Activated CD8-positive, alpha-beta T cell treated with anti-CD3 and anti-CD28 coated beads for 36 hours (primary cell): ENCODE data around the gene LRP1. TPM values are rescaled to one million over a fixed set of nuclear protein-coding genes. Genes with fewer than 3 reads are reported as not detected.

ENCODE experiments used
- ATAC-seq: fragments of 200-7000 bp; cut with Tn5 transposase; one replicate; pipeline ENCODE4 v1.10.0; 2021; ENCODE audit warnings: mild to moderate bottlenecking, moderate library complexity
- CTCF ChIA-PET: fragments of 350-600 bp; sonication (Branson Sonifier 250); formaldehyde crosslinking; loops from one replicate; lab custom pipeline; 2021; ENCODE audit warnings: antibody characterized with exemption; lab: Charles Lee
- POLR2A ChIA-PET: fragments of 350-600 bp; sonication (Branson Sonifier 250); formaldehyde crosslinking; loops from one replicate; lab custom pipeline; 2021; ENCODE audit warnings: antibody characterized with exemption; lab: Charles Lee
- DNase-seq: peaks from one replicate; pipeline ENCODE4 v3.0.0-alpha.2; 2020
- H3K27ac Mint-ChIP-seq: one replicate; pipeline ENCODE4 v1.8.0; 2021; ENCODE audit warnings: mild to moderate bottlenecking, mixed read lengths
- H3K27me3 Mint-ChIP-seq: one replicate; pipeline ENCODE4 v1.8.0; 2021; ENCODE audit warnings: mixed read lengths
- H3K36me3 Mint-ChIP-seq: one replicate; pipeline ENCODE4 v1.8.0; 2021; ENCODE audit warnings: low read depth, mixed read lengths
- H3K4me1 Mint-ChIP-seq: one replicate; pipeline ENCODE4 v1.8.0; 2021; ENCODE audit warnings: low read depth, mixed read lengths
- H3K4me3 Mint-ChIP-seq: one replicate; pipeline ENCODE4 v1.8.0; 2021; ENCODE audit warnings: mild to moderate bottlenecking, moderate library complexity, mixed read lengths
- H3K9me3 Mint-ChIP-seq: one replicate; pipeline ENCODE4 v1.8.0; 2021; ENCODE audit warnings: mixed read lengths
- intact Hi-C: fragments of 100-400 bp; cut with micrococcal nuclease; formaldehyde crosslinking; loops from one replicate; pipeline ENCODE4 v1.10.0; 2022
- total RNA-seq, 2 experiments: library from RNA; stranded (reverse); gene quantifications; one replicate each; pipeline ENCODE4 v1.2.3, GENCODE V29; 2021
- TF ChIP-seq, protein P1 (sequence below): fragments of 200-600 bp; IDR thresholded peaks from one replicate; pipeline ENCODE4 v1.8.0; 2022; ENCODE audit warnings: antibody characterized with exemption, mild to moderate bottlenecking

Gene LRP1
- total RNA-seq, 2 experiments from 2014 or later, result 1.5 to 1.9 TPM

DNA sequence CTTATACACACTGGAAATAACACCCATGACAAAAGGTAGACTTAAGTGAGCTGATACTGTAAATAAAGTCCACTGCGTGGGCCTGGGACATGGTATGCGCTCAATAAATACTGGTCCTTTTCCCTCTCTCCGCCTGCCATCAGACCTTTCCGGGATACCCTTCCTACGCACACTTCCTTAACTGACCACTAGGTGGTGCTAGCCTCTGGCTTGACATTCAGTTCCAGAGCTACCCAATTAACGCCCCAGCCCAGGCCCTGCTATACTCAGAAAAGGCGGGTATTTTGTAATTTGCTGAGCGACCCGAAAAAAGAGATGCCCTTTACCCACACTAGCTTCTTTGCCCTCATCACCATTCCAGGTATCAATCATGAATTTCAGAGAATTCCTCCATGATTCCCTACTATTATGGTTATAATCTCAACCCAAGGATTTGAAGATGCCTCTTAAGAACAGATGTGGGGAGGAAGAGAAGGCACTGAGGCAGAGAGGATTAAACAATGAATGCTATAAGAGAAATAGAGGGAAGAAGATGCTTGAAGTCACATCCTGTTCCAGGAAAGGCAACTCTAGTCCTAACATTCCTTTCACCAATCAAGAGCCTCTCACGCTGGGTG is 3.9 kb upstream of the LRP1 start:
- Mint-ChIP-seq H3K4me3 (no peak overlapping the region), H3K4me1 (peaks cover 5% of the 10 kb centered on the region), H3K27ac (no peak overlapping the region), H3K27me3 (no peaks in the 10 kb centered on the region), H3K36me3 (peaks cover 2% of the 10 kb centered on the region), H3K9me3 (peaks cover 7% of the 10 kb centered on the region)
- ATAC-seq (peak; percentile 75), DNase-seq (peak; percentile 89)
- CTCF ChIA-PET, result interaction anchor here (0.6 to 12.0 kb wide), 52 partner anchors 8 to 367 kb away, joined by 3 to 153 read pairs (median 4); partner anchors contain the start of genes NEMP1, SHMT2, STAC3 and STAT6
- POLR2A ChIA-PET, result interaction anchor here (0.8 to 1.5 kb wide), 6 partner anchors 12 to 59 kb away, joined by 3 to 5 read pairs (median 4); partner anchors contain the start of gene STAT6
- TF ChIP-seq, protein P1, sequence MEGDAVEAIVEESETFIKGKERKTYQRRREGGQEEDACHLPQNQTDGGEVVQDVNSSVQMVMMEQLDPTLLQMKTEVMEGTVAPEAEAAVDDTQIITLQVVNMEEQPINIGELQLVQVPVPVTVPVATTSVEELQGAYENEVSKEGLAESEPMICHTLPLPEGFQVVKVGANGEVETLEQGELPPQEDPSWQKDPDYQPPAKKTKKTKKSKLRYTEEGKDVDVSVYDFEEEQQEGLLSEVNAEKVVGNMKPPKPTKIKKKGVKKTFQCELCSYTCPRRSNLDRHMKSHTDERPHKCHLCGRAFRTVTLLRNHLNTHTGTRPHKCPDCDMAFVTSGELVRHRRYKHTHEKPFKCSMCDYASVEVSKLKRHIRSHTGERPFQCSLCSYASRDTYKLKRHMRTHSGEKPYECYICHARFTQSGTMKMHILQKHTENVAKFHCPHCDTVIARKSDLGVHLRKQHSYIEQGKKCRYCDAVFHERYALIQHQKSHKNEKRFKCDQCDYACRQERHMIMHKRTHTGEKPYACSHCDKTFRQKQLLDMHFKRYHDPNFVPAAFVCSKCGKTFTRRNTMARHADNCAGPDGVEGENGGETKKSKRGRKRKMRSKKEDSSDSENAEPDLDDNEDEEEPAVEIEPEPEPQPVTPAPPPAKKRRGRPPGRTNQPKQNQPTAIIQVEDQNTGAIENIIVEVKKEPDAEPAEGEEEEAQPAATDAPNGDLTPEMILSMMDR, result peak; percentile 91
- intact Hi-C loops, result loop anchor here (5.0 kb wide), 1 partner anchor 58 kb away; no protein-coding TSS in a partner anchor

DNA sequence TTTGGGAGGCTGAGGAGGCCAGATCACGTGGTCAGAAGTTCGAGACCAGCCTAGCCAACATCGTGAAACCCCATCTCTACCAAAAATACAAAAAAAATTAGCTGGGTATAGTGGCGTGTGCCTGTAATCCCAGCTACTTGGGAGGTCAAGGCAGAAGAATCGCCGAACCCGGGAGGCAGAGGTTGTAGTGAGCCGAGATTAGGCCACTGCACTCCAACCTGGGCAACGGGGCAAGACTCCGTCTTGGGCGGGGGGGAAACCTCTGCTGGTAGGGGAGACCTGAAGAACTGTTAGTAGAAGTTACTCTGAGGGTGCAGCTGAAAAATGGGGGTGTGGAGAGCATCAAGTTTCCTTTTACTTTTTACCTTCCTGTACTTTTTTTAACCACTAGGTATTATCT is 2.2 kb upstream of the LRP1 start:
- H3K27ac Mint-ChIP-seq, result no peak overlapping the region
- TF ChIP-seq, protein P1, result no peak
- H3K4me3 Mint-ChIP-seq, result no peak overlapping the region
- peaks cover 7% of the 10 kb centered on the region for H3K9me3 Mint-ChIP-seq
- ATAC-seq (no peak), DNase-seq (no peak)
- intact Hi-C loops, result no loop called here
- peaks cover 2% of the 10 kb centered on the region for H3K36me3 Mint-ChIP-seq
- H3K4me1 Mint-ChIP-seq, result peaks cover 15% of the 10 kb centered on the region
- ChIA-PET CTCF (interaction anchor here (0.9 to 12.0 kb wide), 9 partner anchors 14 to 116 kb away, joined by 3 to 153 read pairs (median 16); partner anchors contain the start of genes NEMP1 and STAT6), POLR2A (no interaction called here)
- H3K27me3 Mint-ChIP-seq, result no peaks in the 10 kb centered on the region

DNA sequence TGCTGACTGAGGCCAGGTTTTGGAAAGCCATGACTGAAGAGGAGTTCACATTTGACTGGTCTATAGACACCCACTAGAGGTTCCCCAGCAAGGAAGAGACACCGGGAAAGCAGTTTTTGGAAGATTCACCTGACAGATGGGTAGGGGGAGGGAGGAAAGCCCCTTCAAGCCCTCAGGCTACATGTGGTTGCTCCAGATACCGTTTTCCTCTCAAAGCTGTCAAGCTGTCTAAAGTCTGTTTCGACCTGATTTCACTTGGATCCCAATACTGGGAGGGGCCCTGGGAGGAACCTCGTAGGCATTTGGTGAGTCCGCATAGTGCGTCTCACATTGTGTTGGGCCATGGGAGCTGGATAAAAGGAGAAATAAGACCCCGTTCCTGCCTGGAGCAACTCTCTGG is 1.7 kb upstream of the LRP1 start:
- ATAC-seq, result no peak
- H3K9me3 Mint-ChIP-seq, result peaks cover 7% of the 10 kb centered on the region
- no peak overlapping the region for H3K4me3 Mint-ChIP-seq

DNA sequence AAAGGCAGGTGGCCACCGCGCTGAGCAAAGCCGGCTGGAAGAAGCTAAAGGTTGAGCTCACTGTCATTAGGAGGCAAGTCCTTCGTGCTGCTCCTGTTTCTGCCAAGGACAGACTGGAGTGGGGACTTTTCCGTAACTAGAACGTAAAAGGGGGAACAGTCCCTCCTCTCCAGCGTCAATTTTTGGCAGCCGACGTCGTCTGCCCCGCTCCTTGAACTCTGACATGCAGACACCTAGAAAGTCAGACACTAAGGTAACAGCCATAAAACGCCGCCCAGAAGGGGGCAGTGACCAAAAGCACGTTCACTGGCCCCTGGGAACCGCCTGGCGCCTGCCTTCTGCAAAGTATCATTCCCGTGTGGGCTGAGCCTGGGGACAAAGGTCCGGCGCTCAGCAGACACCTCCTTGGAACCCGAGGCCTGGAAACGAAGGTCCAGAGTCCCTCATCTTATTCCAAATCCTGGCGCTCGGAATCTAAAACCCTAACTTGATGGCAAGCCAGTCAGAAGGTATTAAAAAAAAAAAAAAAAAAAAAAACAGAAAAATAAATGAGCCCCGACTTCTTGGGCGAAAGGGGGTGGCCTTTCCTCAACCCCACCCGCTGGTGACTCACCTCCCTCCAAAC is 1.1 kb upstream of the LRP1 start:
- H3K4me3 Mint-ChIP-seq, result peak overlapping the region; percentile 78
- H3K27ac Mint-ChIP-seq, result no peak overlapping the region
- peaks cover 7% of the 10 kb centered on the region for H3K9me3 Mint-ChIP-seq
- H3K4me1 Mint-ChIP-seq, result peaks cover 16% of the 10 kb centered on the region
- intact Hi-C loops, result no loop called here
- H3K36me3 Mint-ChIP-seq, result peaks cover 2% of the 10 kb centered on the region
- ChIA-PET POLR2A (interaction anchor here (0.7 to 3.1 kb wide), 5 partner anchors 9 to 57 kb away, joined by 3 to 24 read pairs (median 3); partner anchors contain the start of gene STAT6), CTCF (interaction anchor here (0.8 to 12.0 kb wide), 9 partner anchors 10 to 126 kb away, joined by 3 to 153 read pairs (median 5); partner anchors contain the start of gene STAT6)
- peak; percentile 80 for DNase-seq
- peak; percentile 42 for ATAC-seq
- H3K27me3 Mint-ChIP-seq, result no peaks in the 10 kb centered on the region
- TF ChIP-seq, protein P1, result peak; percentile 32

More for the DNA sequence above, 1.7 kb upstream of the LRP1 start:
- Mint-ChIP-seq H3K27me3 (no peaks in the 10 kb centered on the region), H3K4me1 (peaks cover 16% of the 10 kb centered on the region), H3K27ac (no peak overlapping the region), H3K36me3 (peaks cover 2% of the 10 kb centered on the region)
- intact Hi-C loops, result no loop called here
- TF ChIP-seq, protein P1, result no peak
- ChIA-PET CTCF (interaction anchor here (0.8 to 12.0 kb wide), 6 partner anchors 9 to 57 kb away, joined by 3 to 153 read pairs (median 16); partner anchors contain the start of gene STAT6), POLR2A (interaction anchor here (0.7 to 3.1 kb wide), 3 partner anchors 15 to 39 kb away, joined by 3 to 24 read pairs (median 5); partner anchors contain the start of gene STAT6)
- DNase-seq, result no peak
